CD4-positive, alpha-beta T cell treated with Interleukin-15 for 4 hours (primary cell): ENCODE measurements around the gene IL17REL.

ENCODE experiments used
- DNase-seq: peaks from one replicate; pipeline ENCODE4 v3.0.0-alpha.2; 2020; ENCODE audit warnings: low spot score

The IL17REL gene

GRCh38 chr22:50012211-50013181 lies at the start of gene IL17REL:
TSS of gene IL17REL (minus strand) at chr22:50012765. CDS start at chr22:50012646, 119 bp downstream.
- DNase-seq, result no peak

- DNase-seq, result no peak
Measured at GRCh38 chr22:50061824-50062355, 49.3 kb upstream of the IL17REL start.

DNA sequence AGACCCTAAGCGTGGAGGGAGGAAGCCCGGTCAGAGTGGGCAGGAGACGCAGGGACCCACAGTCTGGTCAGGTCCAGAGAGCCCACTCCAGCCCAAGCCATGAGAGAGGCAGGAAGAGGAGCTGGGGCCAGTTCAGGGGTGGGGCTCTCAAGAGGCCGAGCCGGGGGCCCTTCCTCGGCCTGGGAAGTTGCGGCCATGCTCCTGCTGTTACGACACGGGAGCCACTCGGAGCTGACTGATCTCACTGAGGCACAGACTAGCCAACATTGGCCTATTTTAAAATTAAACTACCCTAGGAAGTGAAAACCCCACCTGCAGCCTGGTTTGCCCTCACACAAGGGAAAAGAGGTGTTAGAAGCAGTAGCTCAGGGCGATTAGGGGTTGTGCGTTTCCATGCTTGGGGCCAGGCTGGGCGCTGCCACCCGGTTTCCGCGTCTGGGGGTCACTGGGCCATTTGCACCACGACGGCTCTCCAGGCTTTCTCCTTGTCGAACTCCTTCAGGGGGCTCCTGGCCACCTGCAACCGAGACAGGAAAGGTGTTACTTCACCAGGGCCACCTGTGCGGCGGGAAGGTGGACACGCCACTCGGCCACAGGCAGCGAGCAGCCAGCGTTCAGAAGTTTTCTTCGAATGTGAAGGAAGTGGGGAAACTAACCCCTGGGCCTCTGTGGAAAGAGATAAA lies 48.7 kb upstream of the IL17REL start:
- no peak for DNase-seq

DNA sequence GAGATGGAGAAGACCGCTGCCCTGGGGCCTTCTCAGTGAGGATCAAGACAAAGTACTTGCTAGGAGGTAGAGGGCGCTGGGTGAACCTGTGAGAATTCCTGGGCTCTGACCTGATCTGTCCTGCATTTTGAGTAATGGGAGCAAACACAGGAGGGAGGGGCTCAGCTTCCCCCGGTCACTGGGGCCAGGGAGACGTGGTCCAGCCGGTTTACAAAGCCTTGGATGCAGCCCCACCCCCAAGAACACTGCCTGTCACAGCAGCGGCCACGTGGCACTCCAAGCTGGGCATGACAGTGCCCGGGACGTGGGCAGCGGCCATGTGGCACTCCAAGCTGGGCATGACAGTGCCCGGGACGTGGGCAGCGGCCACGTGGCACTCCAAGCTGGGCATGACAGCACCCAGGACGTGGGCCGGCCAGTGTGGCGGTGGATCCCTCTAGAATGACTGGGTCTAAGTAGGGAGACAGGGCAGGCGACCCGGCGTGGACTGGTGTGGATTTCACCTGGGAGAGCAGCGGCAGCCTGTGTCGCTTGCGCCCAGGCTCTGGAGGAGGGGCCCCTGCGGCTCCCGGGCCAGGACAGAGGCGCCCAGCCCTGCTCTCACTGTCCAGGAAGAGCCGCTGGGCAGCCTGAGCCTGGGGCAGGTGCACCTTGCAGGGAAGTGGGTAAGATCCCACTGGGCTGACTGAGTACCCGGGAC lies 48.0 kb upstream of the IL17REL start:
- DNase-seq, result no peak

DNA sequence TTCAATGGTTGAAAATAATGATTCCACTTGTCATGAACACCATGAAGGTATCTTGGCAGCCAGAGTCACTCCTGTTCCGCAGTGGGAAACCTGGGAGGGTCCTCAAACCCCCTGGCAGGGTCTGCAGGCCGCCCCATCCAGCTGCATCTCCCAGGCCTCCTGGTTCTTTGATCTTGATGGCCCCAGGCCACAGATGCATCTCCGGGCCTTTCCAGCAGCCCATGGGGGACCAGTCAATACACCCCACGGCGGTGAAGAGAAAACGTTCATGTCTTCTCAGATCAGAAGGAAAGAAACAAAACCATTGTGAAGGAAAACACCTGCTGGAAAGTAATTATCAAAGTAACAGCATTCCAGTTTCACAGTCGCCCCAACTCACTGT lies 47.3 kb upstream of the IL17REL start:
- DNase-seq, result no peak

DNA sequence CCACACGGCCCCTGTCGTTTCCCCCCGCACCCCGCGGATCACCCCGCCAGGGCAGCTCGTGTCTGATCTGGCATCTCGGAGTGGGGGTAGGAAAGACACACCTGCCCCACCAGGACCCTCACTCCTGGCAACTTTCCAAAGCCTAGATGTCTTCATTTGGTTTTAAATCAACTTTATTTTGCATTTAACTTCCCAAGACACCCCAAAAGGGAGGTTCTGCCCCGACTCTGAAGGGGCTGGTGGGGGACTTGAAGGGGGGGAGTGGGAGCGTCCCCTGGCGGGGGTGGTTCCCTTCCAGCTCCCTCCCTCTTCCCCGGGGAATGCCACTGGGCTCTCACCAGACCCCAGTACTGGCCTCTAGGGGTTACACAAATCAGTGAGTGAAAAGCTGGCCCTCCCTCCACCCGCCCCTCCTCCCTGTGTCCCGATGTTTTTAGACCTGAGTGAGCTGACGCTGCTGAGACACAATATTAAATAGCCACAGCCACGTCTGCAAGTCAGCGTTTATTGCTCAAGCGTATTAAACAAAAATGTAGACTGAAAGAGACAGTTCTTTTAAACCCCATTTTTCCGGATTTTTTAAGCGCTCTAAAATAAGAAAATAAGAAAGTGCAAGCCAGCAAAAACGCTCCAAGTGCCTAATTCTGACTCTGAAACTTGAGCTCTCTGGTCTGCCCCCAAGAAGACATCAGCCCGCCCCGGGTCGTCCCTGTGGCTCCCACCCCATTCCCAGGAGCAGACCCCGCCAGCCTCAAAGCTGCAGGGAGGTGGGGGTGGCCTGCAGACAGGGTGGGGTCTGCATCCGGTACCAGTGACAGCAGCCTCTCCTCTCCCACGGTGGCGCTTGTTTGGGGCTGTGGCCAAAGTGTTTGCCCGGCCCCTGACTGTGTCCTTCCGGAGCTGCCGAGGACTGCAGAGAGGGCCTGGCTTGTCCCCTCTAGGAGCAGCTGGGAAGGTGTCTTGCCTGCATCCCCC lies 46.6 kb upstream of the IL17REL start:
- DNase-seq, result no peak

DNA sequence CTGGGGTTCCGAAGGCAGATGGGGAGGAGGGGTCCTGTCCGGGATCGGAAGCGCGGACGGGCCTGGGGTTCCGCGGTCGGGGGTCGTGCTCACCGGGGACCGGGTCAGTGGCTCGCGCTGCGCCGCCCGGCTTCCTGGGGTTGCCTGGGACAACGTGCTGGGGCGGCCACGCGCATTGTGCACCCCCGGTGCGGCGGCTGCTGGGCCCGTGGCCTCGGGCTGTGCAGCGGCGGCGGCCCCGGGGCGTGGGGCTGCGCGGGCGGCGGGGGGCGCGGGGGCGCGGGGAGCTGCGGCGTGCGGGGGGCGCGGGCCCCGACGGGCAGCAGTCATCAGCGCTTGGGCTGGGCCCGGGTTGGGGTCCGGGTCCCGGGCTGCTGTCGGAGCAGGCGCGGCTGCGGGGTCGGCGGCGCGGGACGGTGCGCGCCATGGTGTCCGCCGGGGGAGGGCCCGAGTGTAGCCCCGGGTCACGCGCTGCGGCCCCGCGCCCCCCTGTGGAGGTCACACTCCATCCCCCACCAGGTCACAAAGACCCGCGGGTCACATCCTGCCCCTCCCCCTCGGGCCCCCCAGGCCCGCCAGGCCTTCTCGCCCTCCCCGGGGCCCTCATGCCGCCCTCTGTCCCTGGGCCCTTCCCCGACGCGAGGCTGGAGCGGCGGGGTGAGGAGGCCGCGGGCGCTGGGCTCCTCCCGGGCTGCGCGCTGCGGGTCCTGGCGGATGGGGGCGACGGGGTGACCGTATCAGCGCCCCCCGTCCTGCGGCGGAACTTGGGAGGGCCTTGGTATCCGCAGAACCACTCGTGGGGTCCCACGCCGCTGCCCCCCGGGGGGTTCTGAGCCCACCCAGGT lies 45.7 kb upstream of the IL17REL start, which contains the start of gene TTLL8:
TTLL8 (minus strand) TSS at position 238 of the 845 bp plus-strand sequence.
- DNase-seq, result no peak

GRCh38 chr22:50057278-50058060 lies 44.9 kb upstream of the IL17REL start:
- no peak for DNase-seq

DNA sequence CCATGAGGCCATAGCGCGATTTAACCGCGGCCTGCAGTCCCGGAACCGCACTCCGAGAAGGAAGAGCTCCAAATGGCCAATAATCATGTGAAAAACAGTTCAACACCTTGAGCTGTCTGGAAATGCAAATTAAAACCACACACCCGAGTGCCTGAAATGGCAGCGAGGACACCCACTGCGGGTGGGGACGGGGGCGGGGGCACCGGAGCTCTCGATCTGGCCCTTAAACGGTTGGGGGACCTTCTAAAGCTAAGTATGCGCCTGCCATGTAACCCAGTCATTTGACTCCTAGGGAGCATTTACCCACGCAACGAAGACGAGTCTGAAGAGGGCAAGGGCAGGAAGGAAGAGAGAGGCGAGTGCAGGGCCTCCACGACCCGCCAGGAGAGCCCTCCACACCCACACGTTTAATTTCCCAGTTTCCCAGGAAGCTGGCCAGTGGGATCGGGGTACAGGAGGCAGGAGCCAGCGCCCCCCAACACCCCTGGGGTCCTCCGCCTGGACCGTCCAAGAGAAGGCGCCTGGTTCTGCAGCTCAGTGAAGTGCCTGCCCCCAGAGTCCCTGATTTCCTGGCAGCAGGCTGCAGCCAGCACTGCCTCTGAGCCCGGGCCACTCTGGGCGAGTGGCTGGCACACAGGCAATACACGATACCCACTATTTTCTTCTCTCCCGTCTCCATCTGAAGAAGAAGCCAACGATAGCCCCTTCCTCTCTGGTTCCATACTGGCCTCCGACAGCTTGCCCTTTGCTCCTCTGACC lies 43.8 kb upstream of the IL17REL start:
- DNase-seq, result no peak

DNA sequence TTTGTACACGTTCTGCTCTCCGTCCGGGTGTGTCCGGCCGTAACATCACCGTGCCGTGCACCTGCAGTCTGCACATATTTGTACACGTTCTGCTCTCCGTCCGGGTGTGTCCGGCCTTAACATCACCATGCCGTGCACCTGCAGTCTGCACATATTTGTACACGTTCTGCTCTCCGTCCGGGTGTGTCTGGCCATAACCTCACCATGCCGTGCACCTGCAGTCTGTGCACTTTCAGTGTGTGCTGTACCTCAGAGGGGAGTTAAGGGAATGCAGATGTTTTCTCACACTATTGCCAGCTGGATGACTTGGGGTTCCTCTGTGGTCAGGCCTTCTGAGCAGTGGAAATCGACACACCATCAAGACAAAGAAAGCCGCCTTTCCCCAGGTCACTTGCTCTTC lies 41.3 kb upstream of the IL17REL start:
- DNase-seq, result no peak

GRCh38 chr22:50051930-50052329 lies 39.4 kb upstream of the IL17REL start:
- no peak for DNase-seq

- no peak for DNase-seq
Measured at GRCh38 chr22:50049299-50050195, 37.0 kb upstream of the IL17REL start.

DNA sequence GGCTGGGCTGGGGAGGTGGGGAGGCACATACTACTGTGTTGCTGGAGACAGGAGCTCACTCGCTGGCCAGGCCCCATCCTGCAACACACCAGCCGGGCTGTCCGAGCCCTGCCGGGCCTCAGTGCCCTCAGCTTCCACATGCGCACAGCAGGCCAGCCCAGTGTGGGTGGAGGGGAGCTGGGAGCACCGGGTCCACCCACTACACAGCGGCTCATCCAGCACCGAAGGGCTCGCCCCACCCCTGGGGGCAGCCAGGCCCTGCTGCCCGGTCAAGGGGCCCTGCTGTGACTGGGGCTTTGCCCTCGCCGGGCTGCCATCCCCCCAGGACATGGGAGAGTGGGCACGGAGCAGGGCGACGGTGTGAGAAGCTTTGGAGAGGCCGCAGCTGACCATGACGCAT lies 36.3 kb upstream of the IL17REL start:
- no peak for DNase-seq

- DNase-seq, result no peak
Measured at GRCh38 chr22:50048061-50048765, 35.6 kb upstream of the IL17REL start.

DNA sequence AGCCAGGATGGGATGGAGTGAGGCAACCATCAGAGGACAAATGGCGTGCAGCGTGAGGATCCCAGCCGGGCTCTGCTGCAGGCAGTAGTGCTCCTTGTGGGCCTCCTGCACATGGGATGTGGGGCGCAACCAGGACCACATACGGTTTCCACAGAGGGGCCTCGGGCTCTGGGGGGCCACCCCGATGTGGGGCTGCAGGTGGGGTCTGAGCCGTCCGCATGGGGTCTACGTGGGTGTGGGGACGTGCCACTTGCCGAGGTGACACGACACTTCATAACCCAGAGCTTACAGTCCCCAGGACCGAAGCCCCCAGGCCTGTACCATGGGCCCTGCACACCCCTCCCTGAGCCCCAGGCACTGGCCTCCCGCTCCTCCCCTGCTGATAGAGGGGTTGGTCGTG lies 34.8 kb upstream of the IL17REL start:
- DNase-seq, result no peak

DNA sequence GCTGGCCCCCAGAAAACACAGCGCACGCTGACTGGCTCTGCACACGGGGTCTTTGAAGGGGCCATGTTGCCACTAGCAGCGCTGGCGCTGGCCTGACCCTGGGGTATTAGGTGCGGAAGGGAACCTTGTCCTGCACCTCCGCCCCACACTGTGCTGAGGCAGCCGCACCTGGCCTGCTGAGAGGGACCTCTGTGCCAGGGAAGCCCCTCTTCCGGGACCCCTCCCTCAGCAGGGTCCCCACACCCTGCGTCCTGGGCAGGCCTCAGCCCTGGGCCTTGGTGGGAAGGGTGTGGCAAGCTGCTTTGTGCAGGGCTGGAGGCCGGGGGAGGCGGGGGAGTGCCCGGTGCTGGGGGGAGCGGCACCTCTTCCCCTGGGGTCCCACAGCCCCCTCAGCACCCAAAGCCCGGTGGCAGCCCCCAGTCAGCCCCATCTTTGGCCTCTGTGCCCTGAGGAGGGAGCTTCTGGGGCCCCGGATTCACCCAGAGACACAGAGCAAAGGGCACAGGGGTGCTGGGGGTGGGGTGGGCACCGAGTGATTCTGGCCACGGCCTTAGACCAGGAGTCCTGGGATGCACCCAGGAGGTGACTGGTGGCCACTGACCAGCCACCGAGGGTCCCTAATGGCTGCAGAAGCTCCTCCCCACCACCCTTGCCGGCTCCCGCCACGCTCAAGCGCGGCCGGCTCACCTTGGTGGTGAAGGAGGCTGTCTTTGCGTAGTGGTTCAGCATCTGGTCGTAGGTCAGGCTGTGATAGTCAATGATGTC lies 34.1 kb upstream of the IL17REL start:
- no peak for DNase-seq
